HEK293 (cell line): ENCODE results near the gene WWOX.

Experiments
- SP2 ChIP-seq: fragments of 450-650 bp; formaldehyde crosslinking; IDR thresholded peaks from 2 replicates; pipeline ENCODE4 v1.5.1; 2016; ENCODE audit warnings: missing biosample characterization, missing genetic modification characterization
- ZBTB1 ChIP-seq: fragments of 450-650 bp; formaldehyde crosslinking; IDR thresholded peaks from 2 replicates; pipeline ENCODE4 v1.5.1; 2016; ENCODE audit warnings: missing biosample characterization, missing genetic modification characterization
- ZNF19 ChIP-seq: fragments of 450-650 bp; formaldehyde crosslinking; IDR thresholded peaks from 2 replicates; pipeline ENCODE4; 2016; ENCODE audit warnings: missing biosample characterization, missing genetic modification characterization, low read depth
- ZNF274 ChIP-seq, 2 experiments: fragments of 200-500 bp in 1 of 2; fragments of 450-650 bp in 1 of 2; sonication (Bioruptor generic) in 1 of 2; formaldehyde crosslinking in 1 of 2; IDR thresholded peaks; 2 replicates each; pipeline versions ENCODE4 v1.5.1 to v1.6.1; 2014 to 2016; ENCODE audit warnings: borderline replicate concordance in 1 of 2, inconsistent platforms in 1 of 2, low read length in 1 of 2, missing biosample characterization in 1 of 2, missing genetic modification characterization in 1 of 2
- ZNF292 ChIP-seq: fragments of 450-650 bp; formaldehyde crosslinking; IDR thresholded peaks from 2 replicates; pipeline ENCODE4 v1.5.1; 2016; ENCODE audit warnings: low read depth, missing biosample characterization, missing genetic modification characterization, borderline replicate concordance
- ZNF785 ChIP-seq: fragments of 450-650 bp; formaldehyde crosslinking; IDR thresholded peaks from 2 replicates; pipeline ENCODE4 v1.5.1; 2016; ENCODE audit warnings: missing biosample characterization, missing genetic modification characterization
- TF ChIP-seq, protein P1 (sequence below): fragments of 450-650 bp; formaldehyde crosslinking; IDR thresholded peaks from 2 replicates; pipeline ENCODE4 v1.5.1; 2017; ENCODE audit warnings: missing biosample characterization, mild to moderate bottlenecking, missing genetic modification characterization, moderate library complexity
- TF ChIP-seq, protein P2 (sequence below): fragments of 450-650 bp; formaldehyde crosslinking; IDR thresholded peaks from 2 replicates; pipeline ENCODE4 v1.5.1; 2016; ENCODE audit warnings: missing biosample characterization, missing genetic modification characterization

- TF ChIP-seq ZNF19 = no peak
- no peak for TF ChIP-seq SP2 (tag by site-specific recombination)
- no peak for TF ChIP-seq ZNF785
- no peak for TF ChIP-seq ZNF274 (IDR thresholded peaks at IDR 0.05; ENCODE audit: low read length)
- TF ChIP-seq ZNF274 (tag by site-specific recombination; IDR thresholded peaks at IDR 0.05; ENCODE audit: borderline replicate concordance) = no peak
- TF ChIP-seq, protein P1, sequence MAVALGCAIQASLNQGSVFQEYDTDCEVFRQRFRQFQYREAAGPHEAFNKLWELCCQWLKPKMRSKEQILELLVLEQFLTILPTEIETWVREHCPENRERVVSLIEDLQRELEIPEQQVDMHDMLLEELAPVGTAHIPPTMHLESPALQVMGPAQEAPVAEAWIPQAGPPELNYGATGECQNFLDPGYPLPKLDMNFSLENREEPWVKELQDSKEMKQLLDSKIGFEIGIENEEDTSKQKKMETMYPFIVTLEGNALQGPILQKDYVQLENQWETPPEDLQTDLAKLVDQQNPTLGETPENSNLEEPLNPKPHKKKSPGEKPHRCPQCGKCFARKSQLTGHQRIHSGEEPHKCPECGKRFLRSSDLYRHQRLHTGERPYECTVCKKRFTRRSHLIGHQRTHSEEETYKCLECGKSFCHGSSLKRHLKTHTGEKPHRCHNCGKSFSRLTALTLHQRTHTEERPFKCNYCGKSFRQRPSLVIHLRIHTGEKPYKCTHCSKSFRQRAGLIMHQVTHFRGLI (tag by site-specific recombination) = no peak
- no peak for TF ChIP-seq ZBTB1
- TF ChIP-seq, protein P2, sequence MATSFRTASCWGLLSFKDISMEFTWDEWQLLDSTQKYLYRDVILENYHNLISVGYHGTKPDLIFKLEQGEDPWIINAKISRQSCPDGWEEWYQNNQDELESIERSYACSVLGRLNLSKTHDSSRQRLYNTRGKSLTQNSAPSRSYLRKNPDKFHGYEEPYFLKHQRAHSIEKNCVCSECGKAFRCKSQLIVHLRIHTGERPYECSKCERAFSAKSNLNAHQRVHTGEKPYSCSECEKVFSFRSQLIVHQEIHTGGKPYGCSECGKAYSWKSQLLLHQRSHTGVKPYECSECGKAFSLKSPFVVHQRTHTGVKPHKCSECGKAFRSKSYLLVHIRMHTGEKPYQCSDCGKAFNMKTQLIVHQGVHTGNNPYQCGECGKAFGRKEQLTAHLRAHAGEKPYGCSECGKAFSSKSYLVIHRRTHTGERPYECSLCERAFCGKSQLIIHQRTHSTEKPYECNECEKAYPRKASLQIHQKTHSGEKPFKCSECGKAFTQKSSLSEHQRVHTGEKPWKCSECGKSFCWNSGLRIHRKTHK (tag by site-specific recombination) = no peak
- no peak for TF ChIP-seq ZNF292 (tag by site-specific recombination)
Measured at GRCh38 chr16:78215222-78215621, 115.8 kb downstream of the WWOX start.
